HG03175 (cell line): ENCODE data around the gene HMG20A.

ENCODE experiments used
- ATAC-seq: cut with Tn5 transposase; IDR thresholded peaks from one replicate; pipeline ENCODE4 v1.9.1; 2021; ENCODE audit warnings: mild to moderate bottlenecking, moderate library complexity; ENCODE audit not compliant: unreplicated experiment

HMG20A gene

DNA sequence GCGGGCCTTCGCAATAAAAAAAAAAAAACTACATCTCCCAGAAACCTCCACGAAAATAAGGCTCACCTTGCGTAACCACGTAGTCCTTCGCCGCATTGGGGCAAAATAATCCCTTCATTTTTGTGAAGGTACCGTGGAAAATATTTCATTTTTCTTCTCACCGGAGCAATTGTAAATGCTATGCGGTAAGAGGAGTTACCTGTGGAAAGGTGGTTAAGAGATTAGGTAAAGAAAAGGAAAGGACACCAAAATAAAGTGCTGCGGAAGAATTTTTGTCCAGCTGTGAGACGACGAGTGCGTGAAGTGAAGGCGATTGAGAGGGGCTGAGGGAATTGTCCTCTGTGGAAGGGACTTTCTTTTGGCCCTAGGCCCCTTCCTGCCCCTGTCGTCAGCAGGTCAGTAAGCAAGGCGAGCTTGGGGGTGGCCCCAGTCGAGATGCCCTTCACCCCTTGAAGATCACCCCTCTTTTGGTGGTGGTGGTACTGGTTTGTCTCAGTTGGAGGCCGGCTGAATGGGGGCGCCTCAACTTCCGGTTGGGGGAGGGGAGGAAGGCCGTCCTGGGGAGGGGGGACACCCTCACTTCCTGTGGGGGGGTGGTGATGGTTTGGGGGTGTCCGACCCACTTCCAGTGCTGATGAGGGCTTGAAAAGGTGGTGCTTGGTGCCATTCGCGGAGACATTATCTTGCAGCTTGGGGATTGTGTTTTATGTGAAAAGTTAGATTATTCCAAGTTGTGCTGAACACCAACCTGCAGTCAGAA is at the start of gene HMG20A:
HMG20A (plus strand) TSS at position 279 of the 760 bp plus-strand sequence. CDS start 37,520 bp downstream, outside the sequence.
- peak; percentile 34 for ATAC-seq

GRCh38 chr15:77371850-77372563 is 48.7 kb upstream of the HMG20A start:
- ATAC-seq = no peak

DNA sequence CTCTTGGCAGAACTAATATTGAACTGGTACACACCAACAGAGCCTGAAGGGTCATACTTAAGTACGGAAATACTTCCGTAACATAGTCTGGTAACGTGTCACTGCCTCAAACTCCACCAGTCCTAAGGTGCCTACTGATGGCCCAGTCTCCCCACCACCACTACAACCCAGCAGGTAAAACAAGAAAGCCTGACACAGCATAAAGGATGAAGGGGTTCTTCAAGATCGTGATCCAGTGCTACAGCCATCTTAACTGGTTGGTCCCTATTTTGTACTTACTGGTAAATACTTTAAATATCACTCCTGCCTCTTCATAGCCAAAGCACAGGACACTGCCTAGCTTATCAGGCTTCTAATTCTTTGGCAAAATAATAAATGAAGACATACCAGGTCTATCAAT is 47.2 kb upstream of the HMG20A start:
- no peak for ATAC-seq

DNA sequence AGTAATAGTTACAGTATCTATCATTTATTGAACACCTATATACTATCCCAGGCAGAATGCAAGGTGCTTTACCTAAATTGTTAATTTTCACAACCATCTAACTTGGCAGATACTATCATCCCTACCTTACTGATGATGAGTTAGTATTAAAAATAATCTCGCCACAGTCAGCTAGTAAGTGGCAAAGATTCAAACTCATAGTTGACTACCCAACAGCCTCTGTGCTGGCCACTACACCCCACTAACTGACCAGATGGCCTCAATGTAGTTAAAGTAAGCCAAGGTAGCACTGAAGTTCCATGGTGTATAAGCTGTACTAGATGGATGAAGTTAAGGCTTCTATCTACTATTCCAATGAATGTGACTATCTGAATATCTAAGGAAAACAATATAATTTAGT is 45.6 kb upstream of the HMG20A start:
- ATAC-seq = no peak

- ATAC-seq = no peak
These were observed 43.9 kb upstream of the HMG20A start for GRCh38 chr15:77376770-77377169.

DNA sequence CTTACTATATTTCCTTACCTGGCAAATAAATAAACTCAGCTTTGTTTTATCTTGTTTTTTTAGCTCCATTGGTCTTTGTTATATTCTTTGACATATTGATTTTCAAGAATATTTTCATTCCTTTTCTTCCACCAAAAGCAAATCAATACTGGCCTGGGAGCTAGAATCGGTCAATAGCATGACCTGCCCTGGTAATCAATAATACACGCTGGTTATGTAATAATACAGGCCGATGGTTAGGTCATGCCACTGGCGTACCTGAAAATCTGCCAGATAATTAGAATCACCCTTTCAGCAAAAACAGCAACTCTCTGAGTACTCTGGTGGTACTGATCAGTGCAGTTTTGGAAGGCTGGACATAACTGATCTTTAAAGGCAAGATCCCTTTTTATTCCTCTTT is 40.7 kb upstream of the HMG20A start:
- no peak for ATAC-seq

GRCh38 chr15:77384086-77384485 is 36.6 kb upstream of the HMG20A start:
- ATAC-seq = no peak

DNA sequence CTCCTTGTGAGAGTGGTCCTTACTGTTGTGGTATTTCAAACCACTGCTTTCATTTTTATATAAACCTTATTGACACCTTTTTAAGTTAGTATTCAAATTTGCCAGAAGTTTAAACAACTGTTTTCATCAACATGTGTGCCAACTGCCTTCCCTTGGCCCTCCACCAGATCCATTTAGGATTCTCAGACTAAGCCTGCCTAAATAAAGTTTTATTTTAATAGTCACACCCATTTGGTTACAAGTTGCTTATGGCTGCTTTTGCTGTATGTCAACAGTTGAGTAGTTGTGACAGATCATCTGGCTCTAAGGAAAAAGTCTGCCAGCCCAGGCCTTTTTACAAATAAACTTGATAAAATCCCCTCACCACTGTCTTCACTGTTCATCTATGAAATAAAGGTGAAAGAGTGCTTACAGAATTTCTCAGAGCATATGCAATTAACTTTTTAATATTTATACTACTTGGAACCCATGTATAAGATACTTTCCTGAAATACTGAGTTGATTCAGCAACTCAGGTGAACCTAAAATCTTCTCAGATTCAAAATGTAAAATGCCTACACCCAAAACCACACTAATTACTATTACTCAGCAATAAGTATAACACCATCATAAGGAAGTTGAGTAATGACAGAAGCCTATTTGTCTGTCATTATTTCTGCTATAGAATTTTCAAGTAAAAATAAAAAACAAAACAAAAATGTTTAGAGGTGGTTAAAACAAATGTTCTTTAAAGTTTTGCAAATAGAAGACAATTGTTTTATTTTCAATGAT is 35.9 kb upstream of the HMG20A start:
- no peak for ATAC-seq

- ATAC-seq = no peak
These were observed 34.1 kb upstream of the HMG20A start for GRCh38 chr15:77386626-77387025.

DNA sequence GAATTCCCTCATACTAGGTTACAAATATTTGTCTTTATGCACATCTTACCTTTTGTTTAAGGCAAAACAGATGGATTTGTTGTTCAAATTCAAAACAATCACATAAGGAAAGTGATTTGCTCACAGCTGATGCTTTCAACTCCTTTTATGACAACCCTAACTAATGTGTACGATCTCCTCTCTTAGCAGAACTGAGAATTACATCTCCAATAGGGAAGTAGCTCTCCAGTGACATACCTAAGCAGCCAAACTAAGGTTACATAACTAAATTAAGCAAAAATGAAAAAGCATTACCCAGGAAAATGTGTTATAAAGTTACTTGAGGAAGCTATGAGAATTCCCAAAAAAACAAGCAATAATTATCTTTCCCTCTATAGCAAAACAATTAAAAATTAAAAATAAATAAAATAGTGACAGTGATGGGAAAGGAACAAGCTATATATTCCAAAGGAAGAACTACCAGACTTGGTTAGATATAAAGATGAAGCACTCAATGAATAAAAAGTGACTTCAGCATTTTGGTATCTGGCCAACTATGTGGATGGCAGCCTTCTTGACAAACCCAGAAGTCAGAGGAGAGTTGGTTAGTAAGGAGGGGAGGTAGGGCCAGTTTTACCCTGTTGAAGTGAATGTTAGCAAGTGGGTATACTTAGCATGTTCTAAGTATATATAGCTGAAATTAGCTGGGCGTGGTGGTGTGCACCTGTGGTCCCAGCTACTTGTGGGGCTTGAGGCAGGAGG is 33.2 kb upstream of the HMG20A start:
- ATAC-seq = no peak

GRCh38 chr15:77391372-77391951 is 29.2 kb upstream of the HMG20A start:
- no peak for ATAC-seq

DNA sequence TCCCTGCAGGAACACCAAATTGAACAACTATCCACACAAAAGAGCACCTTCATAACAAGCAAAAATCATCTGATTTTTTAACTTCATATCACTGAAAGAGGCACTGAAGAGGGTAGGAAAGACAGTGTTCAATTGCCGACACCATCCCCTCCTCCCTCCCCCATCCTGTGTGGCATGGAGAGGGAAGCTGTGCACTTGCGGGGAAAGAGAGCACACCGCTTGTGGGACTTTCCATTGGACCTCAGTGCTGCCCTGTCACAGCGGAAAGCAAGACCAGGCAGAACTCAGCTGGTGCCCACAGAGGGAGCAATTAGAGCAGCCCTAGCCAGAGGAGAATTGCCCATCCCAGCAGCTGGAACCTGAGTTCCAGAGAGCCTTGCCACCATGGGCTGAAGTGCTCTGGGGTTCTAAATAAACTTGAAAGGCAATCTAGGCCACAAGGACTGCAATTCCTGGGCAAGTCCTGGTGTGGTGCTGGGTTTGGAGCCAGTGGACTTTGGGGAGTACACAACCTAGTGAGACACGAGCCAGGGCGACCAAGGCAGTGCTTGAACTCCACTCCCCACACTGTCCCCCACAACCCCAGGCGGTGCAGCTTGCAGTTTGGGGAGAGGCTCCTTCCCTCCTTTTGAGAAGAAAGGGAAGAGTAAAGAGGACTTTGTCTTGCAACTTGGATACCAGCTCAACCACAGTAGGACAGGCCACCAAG is 27.8 kb upstream of the HMG20A start:
- ATAC-seq = no peak

- no peak for ATAC-seq
These were observed 27.2 kb upstream of the HMG20A start for GRCh38 chr15:77393471-77393840.

DNA sequence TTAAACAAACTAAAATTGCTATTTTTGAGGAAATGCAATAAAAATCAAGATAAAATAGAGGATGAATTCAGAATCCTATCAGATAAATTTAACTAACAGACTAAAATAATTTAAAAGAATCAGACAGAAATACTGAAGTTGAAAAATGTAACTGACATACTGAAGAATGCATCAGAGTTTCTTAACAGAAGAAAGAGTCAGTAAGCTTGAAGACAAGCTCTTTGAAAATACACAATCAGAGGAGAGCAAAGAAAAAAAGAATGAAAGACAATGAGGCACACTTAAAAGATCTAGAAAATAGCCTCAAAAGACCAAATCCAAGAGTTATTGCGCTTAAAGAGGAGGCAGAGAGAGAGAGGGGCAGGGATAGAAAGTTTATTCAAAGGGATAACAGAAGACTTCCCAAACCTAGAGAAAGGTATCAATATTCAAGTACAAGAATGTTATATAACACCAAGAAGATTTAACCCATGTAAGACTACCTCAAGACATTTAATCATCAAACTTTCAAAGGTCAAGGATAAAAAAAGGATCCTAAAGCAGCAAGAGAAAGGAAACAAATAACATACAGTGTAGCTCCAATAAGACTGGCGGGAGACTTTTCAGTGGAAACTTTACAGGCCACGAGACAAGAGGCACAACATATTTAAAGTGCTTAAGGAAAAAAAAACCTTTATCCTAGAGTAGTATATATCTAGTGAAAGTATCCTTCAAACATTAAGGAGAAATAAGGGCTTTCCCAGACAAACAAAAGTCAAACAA is 25.5 kb upstream of the HMG20A start:
- no peak for ATAC-seq

DNA sequence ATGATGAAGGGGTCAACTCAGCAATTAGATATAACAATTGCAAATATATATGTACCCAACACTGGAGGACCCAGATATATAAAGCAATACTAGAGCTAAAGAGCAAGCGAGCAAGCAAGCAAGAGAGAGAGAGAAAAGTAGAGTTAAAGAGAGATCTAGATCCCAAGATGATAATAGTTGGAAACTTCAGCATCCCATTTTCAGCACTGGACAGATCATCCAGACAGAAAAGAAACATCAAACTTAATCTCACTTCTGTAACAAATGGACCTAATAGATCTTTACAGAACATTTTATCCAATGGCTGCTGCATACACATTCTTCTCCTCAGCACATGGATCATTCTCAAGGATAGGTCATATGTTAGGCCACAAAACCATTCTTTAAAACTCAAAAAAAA is 24.0 kb upstream of the HMG20A start:
- no peak for ATAC-seq

DNA sequence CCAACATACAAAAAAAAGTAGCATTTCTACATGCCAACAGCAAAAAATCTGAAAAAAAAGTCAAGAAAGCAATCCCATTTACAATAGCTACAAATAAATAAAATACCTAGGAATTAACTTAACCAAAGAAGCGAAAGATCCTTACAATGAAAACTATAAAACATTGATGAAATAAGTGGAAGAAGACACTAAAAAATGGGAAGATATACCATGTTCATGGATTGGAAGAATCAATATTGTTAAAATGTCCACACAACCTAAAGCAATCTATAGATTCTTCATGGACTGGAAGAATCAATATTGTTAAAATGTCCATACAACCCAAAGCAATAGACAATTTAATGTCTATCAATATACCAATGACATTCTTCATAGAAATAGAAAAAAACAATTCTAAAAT is 21.8 kb upstream of the HMG20A start:
- no peak for ATAC-seq

- ATAC-seq = no peak
These were observed 20.4 kb upstream of the HMG20A start for GRCh38 chr15:77400258-77400657.

DNA sequence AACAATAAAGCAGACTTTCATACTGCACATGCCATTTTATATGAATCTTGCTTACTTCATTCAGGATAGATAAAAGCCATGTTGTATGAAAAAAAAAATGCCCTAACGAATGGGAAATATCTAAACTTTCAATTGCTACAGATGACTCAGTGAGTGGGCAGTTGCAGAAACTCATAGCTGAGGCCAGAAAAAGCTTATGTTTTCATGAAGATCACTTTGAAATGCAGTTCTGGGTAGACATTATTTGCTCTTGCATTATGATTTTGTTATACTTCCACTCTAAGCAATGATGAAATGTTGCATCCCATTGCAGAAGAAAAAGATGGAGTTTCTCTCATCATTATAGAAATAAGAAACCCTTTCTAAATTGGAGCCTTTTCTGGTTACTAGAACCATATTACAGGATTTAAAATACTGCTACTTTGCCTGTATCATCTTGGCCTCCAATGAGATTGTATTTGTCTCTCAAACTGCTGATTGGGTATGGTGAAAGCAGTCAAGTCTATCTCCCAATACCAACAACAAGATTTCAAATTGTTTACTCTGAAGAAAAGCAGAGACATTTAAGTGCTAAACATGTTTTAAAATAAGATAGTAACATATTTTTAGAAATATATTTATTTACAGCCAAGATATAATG is 17.8 kb upstream of the HMG20A start:
- ATAC-seq = no peak
